Dendritic cell treated with granulocyte-macrophage colony-stimulating factor and Interleukin-4, amounts not matched to agents 40 ng/mL and 50 ng/mL, for 4 days (primary cell): Measurements from ENCODE around the gene ASCC1.
"Not testable (repeated sequence)": the region's sequence is repeated elsewhere in the genome, so short reads cannot be mapped to it uniquely, and the experiment has no call there.

Experiments
- H3K27ac Mint-ChIP-seq: one replicate; pipeline ENCODE4 v1.8.0; 2022; ENCODE audit warnings: mild to moderate bottlenecking, mixed read lengths
- H3K27me3 Mint-ChIP-seq: one replicate; pipeline ENCODE4 v1.8.0; 2022; ENCODE audit warnings: mild to moderate bottlenecking, mixed read lengths
- H3K36me3 Mint-ChIP-seq: one replicate; pipeline ENCODE4 v1.8.0; 2022; ENCODE audit warnings: low read depth, mixed read lengths
- H3K4me1 Mint-ChIP-seq: one replicate; pipeline ENCODE4 v1.8.0; 2022; ENCODE audit warnings: low read depth, mixed read lengths
- H3K4me3 Mint-ChIP-seq: one replicate; pipeline ENCODE4 v1.8.0; 2022; ENCODE audit warnings: mild to moderate bottlenecking, moderate library complexity, mixed read lengths
- H3K9me3 Mint-ChIP-seq: one replicate; pipeline ENCODE4 v1.8.0; 2022; ENCODE audit warnings: mixed read lengths
- intact Hi-C: fragments of 100-400 bp; cut with micrococcal nuclease; formaldehyde crosslinking; loops from one replicate; pipeline ENCODE4 v1.15.0; 2022

ASCC1 gene

GRCh38 chr10:72126872-72127232 lies 89.2 kb downstream of the ASCC1 start:
- H3K27ac Mint-ChIP-seq, result no peak overlapping the region
- intact Hi-C loops, result loop anchor here (2.0 kb wide), 1 partner anchor 210 kb away; no protein-coding TSS in a partner anchor

GRCh38 chr10:72126184-72126871 lies 89.7 kb downstream of the ASCC1 start:
- H3K27me3 Mint-ChIP-seq, result peaks cover 11% of the 10 kb centered on the region
- no peaks in the 10 kb centered on the region for H3K9me3 Mint-ChIP-seq
- peaks cover 19% of the 10 kb centered on the region for H3K36me3 Mint-ChIP-seq
- H3K27ac Mint-ChIP-seq, result no peak overlapping the region
- intact Hi-C loops, result loop anchor here (2.0 kb wide), 1 partner anchor 210 kb away; no protein-coding TSS in a partner anchor
- H3K4me3 Mint-ChIP-seq, result no peak overlapping the region
- peaks cover 14% of the 10 kb centered on the region for H3K4me1 Mint-ChIP-seq

More at GRCh38 chr10:72126872-72127232, 89.2 kb downstream of the ASCC1 start:
- Mint-ChIP-seq H3K4me3 (no peak overlapping the region), H3K9me3 (no peaks in the 10 kb centered on the region), H3K27me3 (peaks cover 12% of the 10 kb centered on the region), H3K36me3 (peaks cover 22% of the 10 kb centered on the region), H3K4me1 (peaks cover 14% of the 10 kb centered on the region)

GRCh38 chr10:72124989-72125388 lies 91.1 kb downstream of the ASCC1 start:
- no peak overlapping the region for H3K27ac Mint-ChIP-seq
- no peak overlapping the region for H3K4me3 Mint-ChIP-seq
- peaks cover 14% of the 10 kb centered on the region for H3K4me1 Mint-ChIP-seq
- H3K27me3 Mint-ChIP-seq, result peaks cover 7% of the 10 kb centered on the region
- H3K36me3 Mint-ChIP-seq, result peaks cover 15% of the 10 kb centered on the region
- no peaks in the 10 kb centered on the region for H3K9me3 Mint-ChIP-seq
- intact Hi-C loops, result no loop called here

- Mint-ChIP-seq H3K36me3 (peaks cover 19% of the 10 kb centered on the region), H3K4me1 (peaks cover 14% of the 10 kb centered on the region), H3K27ac (no peak overlapping the region), H3K9me3 (no peaks in the 10 kb centered on the region), H3K27me3 (peaks cover 4% of the 10 kb centered on the region), H3K4me3 (no peak overlapping the region)
- intact Hi-C loops, result no loop called here
These were observed 91.7 kb downstream of the ASCC1 start for GRCh38 chr10:72124381-72124780.

GRCh38 chr10:72123616-72124015 lies 92.5 kb downstream of the ASCC1 start:
- Mint-ChIP-seq H3K9me3 (no peaks in the 10 kb centered on the region), H3K27me3 (peaks cover 4% of the 10 kb centered on the region), H3K36me3 (peaks cover 20% of the 10 kb centered on the region), H3K4me3 (no peak overlapping the region), H3K4me1 (peaks cover 14% of the 10 kb centered on the region), H3K27ac (no peak overlapping the region)
- intact Hi-C loops, result no loop called here

- peaks cover 4% of the 10 kb centered on the region for H3K27me3 Mint-ChIP-seq
- no peak overlapping the region for H3K27ac Mint-ChIP-seq
- no peak overlapping the region for H3K4me3 Mint-ChIP-seq
- peaks cover 14% of the 10 kb centered on the region for H3K4me1 Mint-ChIP-seq
- intact Hi-C loops, result no loop called here
- H3K9me3 Mint-ChIP-seq, result no peaks in the 10 kb centered on the region
- H3K36me3 Mint-ChIP-seq, result peaks cover 20% of the 10 kb centered on the region
These were observed 93.9 kb downstream of the ASCC1 start for GRCh38 chr10:72122221-72122620.

GRCh38 chr10:72121389-72121788 lies 94.7 kb downstream of the ASCC1 start:
- intact Hi-C loops, result no loop called here
- H3K4me3 Mint-ChIP-seq, result no peak overlapping the region
- H3K36me3 Mint-ChIP-seq, result peaks cover 13% of the 10 kb centered on the region
- H3K27me3 Mint-ChIP-seq, result peaks cover 3% of the 10 kb centered on the region
- H3K27ac Mint-ChIP-seq, result no peak overlapping the region
- H3K9me3 Mint-ChIP-seq, result peaks cover 5% of the 10 kb centered on the region
- peaks cover 7% of the 10 kb centered on the region for H3K4me1 Mint-ChIP-seq

- peaks cover 9% of the 10 kb centered on the region for H3K9me3 Mint-ChIP-seq
- H3K4me1 Mint-ChIP-seq, result no peaks in the 10 kb centered on the region
- intact Hi-C loops, result no loop called here
- peaks cover 22% of the 10 kb centered on the region for H3K36me3 Mint-ChIP-seq
- H3K4me3 Mint-ChIP-seq, result no peak overlapping the region
- no peak overlapping the region for H3K27ac Mint-ChIP-seq
- H3K27me3 Mint-ChIP-seq, result peaks cover 2% of the 10 kb centered on the region
These were observed 99.7 kb downstream of the ASCC1 start for GRCh38 chr10:72116372-72116771.

- Mint-ChIP-seq H3K27ac (no peak overlapping the region), H3K4me3 (no peak overlapping the region)
- intact Hi-C loops, result no loop called here
These were observed 101.2 kb downstream of the ASCC1 start for GRCh38 chr10:72114706-72115450.

GRCh38 chr10:72110673-72111401 lies 105.2 kb downstream of the ASCC1 start:
- H3K4me3 Mint-ChIP-seq, result no peak overlapping the region
- H3K36me3 Mint-ChIP-seq, result peaks cover 17% of the 10 kb centered on the region
- no peaks in the 10 kb centered on the region for H3K27me3 Mint-ChIP-seq
- intact Hi-C loops, result no loop called here
- H3K27ac Mint-ChIP-seq, result no peak overlapping the region
- no peaks in the 10 kb centered on the region for H3K4me1 Mint-ChIP-seq
- no peaks in the 10 kb centered on the region for H3K9me3 Mint-ChIP-seq

More at GRCh38 chr10:72114706-72115450, 101.2 kb downstream of the ASCC1 start:
- Mint-ChIP-seq H3K27me3 (peaks cover 2% of the 10 kb centered on the region), H3K9me3 (peaks cover 9% of the 10 kb centered on the region), H3K4me1 (no peaks in the 10 kb centered on the region), H3K36me3 (peaks cover 22% of the 10 kb centered on the region)

- H3K36me3 Mint-ChIP-seq, result peaks cover 17% of the 10 kb centered on the region
- no peak overlapping the region for H3K4me3 Mint-ChIP-seq
- no peaks in the 10 kb centered on the region for H3K27me3 Mint-ChIP-seq
- H3K27ac Mint-ChIP-seq, result no peak overlapping the region
- intact Hi-C loops, result no loop called here
- no peaks in the 10 kb centered on the region for H3K9me3 Mint-ChIP-seq
- H3K4me1 Mint-ChIP-seq, result no peaks in the 10 kb centered on the region
These were observed 106.4 kb downstream of the ASCC1 start for GRCh38 chr10:72109636-72110157.

GRCh38 chr10:72108830-72109635 lies 107.0 kb downstream of the ASCC1 start:
- no peaks in the 10 kb centered on the region for H3K9me3 Mint-ChIP-seq
- H3K4me1 Mint-ChIP-seq, result no peaks in the 10 kb centered on the region
- intact Hi-C loops, result no loop called here
- peaks cover 17% of the 10 kb centered on the region for H3K36me3 Mint-ChIP-seq
- no peak overlapping the region for H3K4me3 Mint-ChIP-seq
- H3K27me3 Mint-ChIP-seq, result no peaks in the 10 kb centered on the region
- no peak overlapping the region for H3K27ac Mint-ChIP-seq

GRCh38 chr10:72108004-72108370 lies 108.1 kb downstream of the ASCC1 start:
- H3K4me3 Mint-ChIP-seq, H3K4me1 Mint-ChIP-seq: not testable (repeated sequence)

More at GRCh38 chr10:72108004-72108370, 108.1 kb downstream of the ASCC1 start:
- H3K36me3 Mint-ChIP-seq, result peaks cover 21% of the 10 kb centered on the region
- H3K27me3 Mint-ChIP-seq, H3K9me3 Mint-ChIP-seq, intact Hi-C loops, H3K27ac Mint-ChIP-seq: not testable (repeated sequence)
